H1 (cell line): ENCODE results near the gene CATSPERD. TPM values are rescaled to one million over a fixed set of nuclear protein-coding genes. Genes with fewer than 3 reads are reported as not detected.
A peak's percentile ranks its signal among the peaks of the same experiment; 100 is the strongest.

ENCODE experiments used
- CTCF ChIA-PET: fragments of 300-600 bp; sonication (Branson Sonifier 250); formaldehyde crosslinking; loops from one replicate; lab custom pipeline; 2021; ENCODE audit not compliant: partially characterized antibody; lab: Charles Lee
- POLR2A ChIA-PET: fragments of 300-600 bp; sonication (Branson Sonifier 250); formaldehyde crosslinking; loops from one replicate; lab custom pipeline; 2021; ENCODE audit warnings: inconsistent platforms; ENCODE audit not compliant: partially characterized antibody; lab: Charles Lee
- DNase-seq, 2 experiments: peaks; one replicate each; pipeline versions ENCODE4 v3.0.0 to v3.0.0-alpha.2; 2010 to 2022; ENCODE audit warnings: low spot score in 2 of 2, low read depth in 1 of 2, mixed read lengths in 1 of 2
- FAIRE-seq: peaks from 2 replicates; lab custom pipeline; 2011; peaks lifted over from hg19 to GRCh38; lab: Jason Lieb, UNC
- H2AFZ ChIP-seq: 2 replicates; pipeline ENCODE4 v1.8.1; 2012; ENCODE audit warnings: low read length, inconsistent platforms
- H2AK5ac ChIP-seq: 2 replicates; pipeline ENCODE4 v1.6.1; 2013; ENCODE audit warnings: low read depth, low read length
- H2BK120ac ChIP-seq: replicated peaks from 2 replicates; pipeline ENCODE3; 2013; ENCODE audit warnings: low read depth, low read length, inconsistent platforms
- H2BK12ac ChIP-seq: 2 replicates; pipeline ENCODE4 v1.6.1; 2013; ENCODE audit warnings: low read depth, low read length
- H2BK15ac ChIP-seq: 2 replicates; pipeline ENCODE4 v1.6.1; 2013; ENCODE audit warnings: low read length
- H2BK20ac ChIP-seq: 2 replicates; pipeline ENCODE4 v1.6.1; 2013; ENCODE audit warnings: low read length
- H2BK5ac ChIP-seq: 2 replicates; pipeline ENCODE4 v1.6.1; 2013; ENCODE audit warnings: low read depth, low read length
- H3K14ac ChIP-seq: 2 replicates; pipeline ENCODE4 v1.6.1; 2013; ENCODE audit warnings: inconsistent platforms; ENCODE audit not compliant: insufficient read length
- H3K18ac ChIP-seq: 2 replicates; pipeline ENCODE4 v1.6.1; 2013; ENCODE audit warnings: low read length; ENCODE audit errors: extremely low read depth
- H3K23ac ChIP-seq: 2 replicates; pipeline ENCODE4 v1.6.1; 2013; ENCODE audit warnings: inconsistent platforms; ENCODE audit not compliant: insufficient read length
- H3K23me2 ChIP-seq: 2 replicates; pipeline ENCODE4 v1.6.1; 2013; ENCODE audit warnings: low read depth, low read length
- H3K27ac ChIP-seq: 2 replicates; pipeline ENCODE4 v1.6.1; 2011; ENCODE audit warnings: low read depth, low read length, inconsistent platforms
- H3K27me3 ChIP-seq, 4 experiments: replicated peaks in 1 of 4; 1 replicate in 1 of 4; 2 replicates in 3 of 4; pipeline versions ENCODE4 v1.6.1 to v1.8.1; 2011 to 2013; ENCODE audit warnings: low read length in 3 of 4, mild to moderate bottlenecking in 3 of 4, inconsistent platforms in 2 of 4, mixed read lengths in 2 of 4, moderate library complexity in 1 of 4; ENCODE audit not compliant: control insufficient read depth in 3 of 4, insufficient read depth in 3 of 4; ENCODE audit errors: extremely low read depth in 1 of 4
- H3K36me3 ChIP-seq, 4 experiments: 2 replicates each; pipeline versions ENCODE4 v1.6.1 to v1.8.1; 2011 to 2013; ENCODE audit warnings: mild to moderate bottlenecking in 4 of 4, low read length in 3 of 4, moderate library complexity in 2 of 4, control low read depth in 1 of 4, inconsistent platforms in 1 of 4; ENCODE audit not compliant: insufficient read depth in 4 of 4, control insufficient read depth in 2 of 4
- H3K4ac ChIP-seq: replicated peaks from 2 replicates; pipeline ENCODE3; 2013; ENCODE audit warnings: low read length, low read depth, mixed read lengths, inconsistent platforms; ENCODE audit not compliant: insufficient read length
- H3K4me1 ChIP-seq, 4 experiments: replicated peaks in 1 of 4; 1 replicate in 1 of 4; 2 replicates in 3 of 4; pipeline versions ENCODE4 v1.6.1 to v1.8.1; 2011 to 2013; ENCODE audit warnings: low read length in 3 of 4, inconsistent platforms in 2 of 4, mixed read lengths in 1 of 4; ENCODE audit not compliant: insufficient read depth in 4 of 4, control insufficient read depth in 3 of 4
- H3K4me2 ChIP-seq, 2 experiments: 2 replicates each; pipeline versions ENCODE4 v1.6.1 to v1.8.1; 2011 to 2013; ENCODE audit warnings: low read depth in 2 of 2, low read length in 2 of 2, control low read depth in 1 of 2, inconsistent platforms in 1 of 2, mild to moderate bottlenecking in 1 of 2; ENCODE audit not compliant: insufficient read depth in 1 of 2
- H3K4me3 ChIP-seq, 4 experiments: fragments of 200-600, 300-600 bp in 1 of 4; sonication (generic), shearing (Covaris generic), sonication (Bioruptor Twin) in 1 of 4; 2 replicates each; pipeline versions ENCODE4 v1.5.1 to v1.8.1; 2011 to 2016; ENCODE audit warnings: low read length in 4 of 4, low read depth in 3 of 4, control low read depth in 2 of 4, inconsistent platforms in 2 of 4, mild to moderate bottlenecking in 2 of 4, mixed read lengths in 1 of 4, moderate library complexity in 1 of 4; ENCODE audit not compliant: insufficient read depth in 2 of 4; ENCODE audit errors: extremely low read depth in 1 of 4
- H3K56ac ChIP-seq: replicated peaks from 2 replicates; pipeline ENCODE3; 2013; ENCODE audit warnings: low read depth, mild to moderate bottlenecking, mixed read lengths, low read length, inconsistent platforms; ENCODE audit not compliant: insufficient read length
- H3K79me1 ChIP-seq: 2 replicates; pipeline ENCODE4 v1.6.1; 2013; ENCODE audit warnings: low read depth, low read length, control low read depth
- H3K79me2 ChIP-seq, 2 experiments: 2 replicates each; pipeline versions ENCODE4 v1.6.1 to v1.8.1; 2012 to 2013; ENCODE audit warnings: low read length in 2 of 2, mild to moderate bottlenecking in 2 of 2, inconsistent platforms in 1 of 2; ENCODE audit not compliant: insufficient read depth in 2 of 2, control insufficient read depth in 1 of 2
- H3K9ac ChIP-seq, 4 experiments: replicated peaks in 1 of 4; 1 replicate in 1 of 4; 2 replicates in 3 of 4; pipeline versions ENCODE4 v1.6.1 to v1.8.1; 2011 to 2013; ENCODE audit warnings: low read depth in 3 of 4, low read length in 3 of 4, control low read depth in 2 of 4, mild to moderate bottlenecking in 2 of 4, moderate library complexity in 2 of 4, inconsistent platforms in 1 of 4; ENCODE audit errors: extremely low read depth in 1 of 4
- H3K9me3 ChIP-seq, 2 experiments: 2 replicates each; pipeline versions ENCODE4 v1.6.1 to v1.8.1; 2012 to 2013; ENCODE audit warnings: mild to moderate bottlenecking in 2 of 2, moderate library complexity in 2 of 2, control low read depth in 1 of 2, inconsistent platforms in 1 of 2, low read depth in 1 of 2, low read length in 1 of 2, mixed read lengths in 1 of 2; ENCODE audit not compliant: insufficient read depth in 2 of 2
- H4K20me1 ChIP-seq, 2 experiments: replicated peaks in 1 of 2; 2 replicates each; pipeline versions ENCODE3 to v1.8.1; 2011 to 2013; ENCODE audit warnings: inconsistent platforms in 2 of 2, low read length in 2 of 2, mild to moderate bottlenecking in 1 of 2; ENCODE audit not compliant: insufficient read depth in 2 of 2, control insufficient read depth in 1 of 2
- H4K5ac ChIP-seq: 2 replicates; pipeline ENCODE4 v1.6.1; 2013; ENCODE audit warnings: low read length, low read depth, mixed read lengths, inconsistent platforms; ENCODE audit not compliant: insufficient read length
- H4K8ac ChIP-seq: 2 replicates; pipeline ENCODE4 v1.8.0; 2013; ENCODE audit warnings: mild to moderate bottlenecking, moderate library complexity, low read length, inconsistent platforms; ENCODE audit not compliant: insufficient read depth; ENCODE audit errors: extremely low read depth
- H4K91ac ChIP-seq: replicated peaks from 2 replicates; pipeline ENCODE3; 2013; ENCODE audit warnings: low read length, mixed read lengths, inconsistent platforms; ENCODE audit not compliant: insufficient read length
- ASH2L ChIP-seq: fragments of 200-600, 300-600 bp; sonication (generic); IDR thresholded peaks from one replicate; pipeline ENCODE4 v1.7.1; 2017; ENCODE audit warnings: low read length
- EP300 ChIP-seq, 2 experiments: IDR thresholded peaks; 1 replicate in 1 of 2; 2 replicates in 1 of 2; pipeline ENCODE4 v1.6.1; 2011 to 2012; ENCODE audit warnings: low read depth in 2 of 2, low read length in 2 of 2, mild to moderate bottlenecking in 2 of 2, borderline replicate concordance in 1 of 2, inconsistent platforms in 1 of 2, moderate library complexity in 1 of 2
- JUND ChIP-seq: IDR thresholded peaks from 2 replicates; pipeline ENCODE4 v1.6.1; 2011; ENCODE audit warnings: mild to moderate bottlenecking, improper control_type of control experiment, low read length
- PHF8 ChIP-seq: fragments of 200-600 bp; sonication (generic); conservative IDR thresholded peaks from 2 replicates; pipeline ENCODE4 v1.7.1; 2012; ENCODE audit warnings: low read depth, mild to moderate bottlenecking, inconsistent platforms, low read length, moderate library complexity
- POU5F1 ChIP-seq: IDR thresholded peaks from 2 replicates; pipeline ENCODE4 v1.6.1; 2011; ENCODE audit warnings: low read depth, mild to moderate bottlenecking, low read length, moderate library complexity
- RFX5 ChIP-seq: IDR thresholded peaks from 2 replicates; pipeline ENCODE4 v1.6.1; 2011; ENCODE audit warnings: low read depth, low read length, improper control_type of control experiment, borderline replicate concordance
- RXRA ChIP-seq: IDR thresholded peaks from 2 replicates; pipeline ENCODE4 v1.6.1; 2011; ENCODE audit warnings: low read depth, mild to moderate bottlenecking, low read length, moderate library complexity; ENCODE audit not compliant: insufficient read depth
- SAP30 ChIP-seq: fragments of 300-600 bp; sonication (generic); IDR thresholded peaks from 2 replicates; pipeline ENCODE4 v1.7.1; 2012; ENCODE audit warnings: low read length, moderate library complexity, mild to moderate bottlenecking, inconsistent platforms; ENCODE audit not compliant: insufficient read depth, insufficient replicate concordance
- TAF7 ChIP-seq: optimal IDR thresholded peaks from 2 replicates; pipeline ENCODE3; 2011; ENCODE audit warnings: low read depth, mild to moderate bottlenecking, inconsistent platforms, low read length, moderate library complexity, borderline replicate concordance
- WGBS, 2 experiments: shearing (Covaris generic) in 1 of 2; methylation state at CpG; one replicate each; pipeline versions ENCODE4 v1.1.6 to v1.1.7; 2013 to 2015; ENCODE audit warnings: low lambda C conversion rate in 2 of 2, mixed read lengths in 2 of 2, inconsistent platforms in 1 of 2, low coverage in 1 of 2, missing lambda C conversion rate in 1 of 2; ENCODE audit not compliant: insufficient replicate concordance in 2 of 2, insufficient coverage in 1 of 2, insufficient read length in 1 of 2; ENCODE audit errors: extremely low coverage in 1 of 2, missing lambda C conversion rate in 1 of 2; 5-methylcytosine and 5-hydroxymethylcytosine counted together
- polyA plus RNA-seq, 7 experiments: library from polyadenylated mRNA; depleted of rRNA in 3 of 7; stranded (reverse) in 5 of 7; unstranded in 2 of 7; fragments of >200 nt in 5 of 7; fragments of 200-250 nt in 2 of 7; gene quantifications; 1 replicate in 5 of 7; 2 replicates in 1 of 7; 4 replicates in 1 of 7; pipeline versions ENCODE4 v1.2.1 to v1.2.3, GENCODE V29; 2011 to 2013; ENCODE audit warnings: missing spikeins in 2 of 7, mixed read lengths in 2 of 7
- total RNA-seq: library from RNA; stranded (reverse); fragmentation: NEBNext Ultra II Directional; extraction: Animal tissue kit (Norgen Biotek cat#: 25700); gene quantifications from 2 replicates; pipeline ENCODE4 v1.2.1, GENCODE V29; 2021

The CATSPERD gene
- total and polyA plus RNA-seq, 2 of the 8 experiments (the other 6 are each of a cell fraction or from before 2014, with no cell fraction given), result 0.12 TPM; not detected in 1

DNA sequence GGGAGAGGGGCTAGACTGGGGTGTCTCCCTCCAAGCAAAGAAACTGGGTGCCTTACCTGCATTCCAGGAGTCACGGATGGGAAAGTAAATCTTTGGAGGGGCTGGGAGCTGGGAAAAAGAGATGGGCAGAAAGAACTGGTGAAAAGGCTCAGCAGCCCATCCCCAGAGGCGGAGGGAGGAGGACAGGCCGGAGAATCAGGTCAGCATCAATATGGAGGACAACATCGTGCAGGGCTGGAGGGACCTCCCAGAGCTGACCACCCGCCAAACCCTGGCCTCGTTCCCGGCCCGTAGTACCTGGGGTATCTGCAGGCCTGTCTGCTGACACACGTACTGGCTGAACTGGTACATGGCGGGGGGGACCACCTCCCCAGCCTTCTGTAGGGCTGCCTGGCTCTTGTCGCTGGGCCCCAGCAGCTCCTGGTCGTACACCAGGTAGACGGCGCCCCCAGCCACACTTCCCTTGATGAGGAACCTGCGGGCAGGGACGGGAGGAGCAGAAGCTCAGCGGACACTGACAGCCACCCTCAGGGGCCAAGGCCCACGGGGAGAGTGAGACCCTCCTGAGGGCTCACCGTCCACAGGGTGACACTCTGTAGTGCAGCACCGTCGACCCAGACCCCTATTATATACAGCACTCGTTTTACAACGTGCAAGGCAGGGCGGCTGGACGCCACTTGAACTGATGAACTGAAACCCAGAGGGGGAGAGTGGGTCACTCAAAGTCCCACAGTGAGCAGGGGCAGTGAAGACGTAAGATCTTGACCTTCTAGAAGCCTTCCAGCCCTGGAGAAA is 41.0 kb upstream of the CATSPERD start:
- H3K27ac ChIP-seq, result 0 out of 2 replicates have a peak overlapping the region, but pooled peaks have one; percentile 69
- H2AFZ ChIP-seq, result no peak overlapping the region
- no peak overlapping the region for H2BK20ac ChIP-seq
- no peaks in the 10 kb centered on the region for H3K36me3 ChIP-seq
- H3K79me2 ChIP-seq, result no peaks in the 10 kb centered on the region
- H3K4me2 ChIP-seq, result peak overlapping the region; percentile 89 to 97
- ChIA-PET POLR2A (interaction anchor here (1.0 to 2.8 kb wide), 6 partner anchors 10 to 39 kb away, joined by 3 to 13 read pairs (median 4); partner anchors contain the start of gene RPL36), CTCF (interaction anchor here (0.9 kb wide), 1 partner anchor 10 kb away, joined by 4 read pairs; the partner anchor contains the start of gene RPL36)
- no peak overlapping the region for H4K91ac ChIP-seq
- H3K9ac ChIP-seq, result peak overlapping the region in 3 of 4 experiments; percentile 44 to 67 (median 65); a peak in 5 of 7 replicates
- no peak overlapping the region for H2AK5ac ChIP-seq
- H2BK15ac ChIP-seq, result no peak overlapping the region
- peak in 1 of 2 experiments; percentile 50 for DNase-seq
- H2BK12ac ChIP-seq, result no peak overlapping the region
- peaks cover 0 to 14% (median 2%) of the 10 kb centered on the region in 4 experiments; a peak in 5 of 7 replicates for H3K4me1 ChIP-seq
- H2BK120ac ChIP-seq, result no peak overlapping the region
- 70% methylated on average over 26 of the region's 26 CpGs; no CpG with 5 or more reads in 1 of the 2 experiments for WGBS, 2 experiments
- no peak overlapping the region for H3K23ac ChIP-seq
- no peaks in the 10 kb centered on the region for H3K27me3 ChIP-seq
- peaks cover 15% of the 10 kb centered on the region; the same call in 1 of the 2 replicates for H3K23me2 ChIP-seq
- peak overlapping the region; percentile 52 for H3K56ac ChIP-seq
- peak overlapping the region; percentile 69; the same call in 1 of the 2 replicates for H4K8ac ChIP-seq
- H4K5ac ChIP-seq, result no peak overlapping the region
- no peak overlapping the region for H3K14ac ChIP-seq
- no peak overlapping the region; the same call in 1 of the 2 replicates for H3K18ac ChIP-seq
- no peak for FAIRE-seq
- H3K4me3 ChIP-seq, result peak overlapping the region; percentile 58 to 83 (median 76)
- H3K9me3 ChIP-seq, result no peaks in the 10 kb centered on the region
- peak overlapping the region; percentile 81; the same call in 1 of the 2 replicates for H2BK5ac ChIP-seq
- no peak overlapping the region for H3K4ac ChIP-seq
- peaks cover 3% of the 10 kb centered on the region; the same call in 1 of the 2 replicates for H3K79me1 ChIP-seq
- peaks cover 0 to 8% of the 10 kb centered on the region in 2 experiments for H4K20me1 ChIP-seq
- TF ChIP-seq EP300 (IDR thresholded peaks at IDR 0.05; ENCODE audit: borderline replicate concordance in 1 of 2, low read depth in 2 of 2, low read length in 2 of 2) (no peak), POU5F1 (no peak), ASH2L (no peak), RFX5 (no peak), TAF7 (no peak), PHF8 (no peak), SAP30 (no peak), RXRA (no peak), JUND (no peak)
